H9 (cell line): ENCODE data around the gene ODC1. TPM values are rescaled to one million over a fixed set of nuclear protein-coding genes. Genes with fewer than 3 reads are reported as not detected.

ENCODE experiments used
- DNase-seq: peaks from one replicate; pipeline ENCODE4 v3.0.0-alpha.2; 2017
- H2AFZ ChIP-seq: one replicate; pipeline ENCODE4 v1.6.1; 2013; ENCODE audit warnings: mild to moderate bottlenecking, low read length, control low read depth, moderate library complexity
- H2AK5ac ChIP-seq: 2 replicates; pipeline ENCODE4 v1.6.1; 2013; ENCODE audit warnings: low read length, control low read depth, mixed read lengths; ENCODE audit not compliant: insufficient read length
- H2BK120ac ChIP-seq: one replicate; pipeline ENCODE4 v1.6.1; 2013; ENCODE audit warnings: low read depth, mild to moderate bottlenecking, low read length, control low read depth, inconsistent platforms; ENCODE audit not compliant: poor library complexity, severe bottlenecking
- H2BK12ac ChIP-seq: 2 replicates; pipeline ENCODE4 v1.6.1; 2013; ENCODE audit warnings: low read length, control low read depth, mixed read lengths, low read depth; ENCODE audit not compliant: insufficient read length
- H2BK15ac ChIP-seq: 2 replicates; pipeline ENCODE4 v1.6.1; 2013; ENCODE audit warnings: low read depth, low read length, control low read depth
- H2BK20ac ChIP-seq: one replicate; pipeline ENCODE4 v1.6.1; 2013; ENCODE audit warnings: low read depth, mild to moderate bottlenecking, low read length, control low read depth, inconsistent platforms; ENCODE audit not compliant: poor library complexity, severe bottlenecking
- H2BK5ac ChIP-seq: 2 replicates; pipeline ENCODE4 v1.6.1; 2013; ENCODE audit warnings: low read length, control low read depth, mixed read lengths; ENCODE audit not compliant: insufficient read length
- H3K14ac ChIP-seq: 2 replicates; pipeline ENCODE4 v1.6.1; 2013; ENCODE audit warnings: low read length, control low read depth; ENCODE audit not compliant: insufficient read depth
- H3K18ac ChIP-seq: 2 replicates; pipeline ENCODE4 v1.6.1; 2013; ENCODE audit warnings: low read depth, mild to moderate bottlenecking, mixed read lengths, low read length, control low read depth; ENCODE audit not compliant: insufficient read length
- H3K23ac ChIP-seq: 2 replicates; pipeline ENCODE4 v1.6.1; 2013; ENCODE audit warnings: low read length, control low read depth, mixed read lengths, low read depth; ENCODE audit not compliant: insufficient read length
- H3K23me2 ChIP-seq: 2 replicates; pipeline ENCODE4 v1.6.1; 2013; ENCODE audit warnings: low read depth, mild to moderate bottlenecking, mixed read lengths, low read length, control low read depth; ENCODE audit not compliant: insufficient read length, poor library complexity, severe bottlenecking
- H3K27ac ChIP-seq: 2 replicates; pipeline ENCODE4 v1.5.1; 2013; ENCODE audit warnings: low read length, control low read depth, mixed read lengths, low read depth; ENCODE audit not compliant: insufficient read length
- H3K27me3 ChIP-seq: 2 replicates; pipeline ENCODE4 v1.6.1; 2013; ENCODE audit warnings: low read length, control low read depth, inconsistent platforms; ENCODE audit not compliant: insufficient read depth
- H3K4ac ChIP-seq: 2 replicates; pipeline ENCODE4 v1.6.1; 2013; ENCODE audit warnings: low read depth, mild to moderate bottlenecking, control low read depth, inconsistent platforms, low read length, moderate library complexity
- H3K4me1 ChIP-seq: 2 replicates; pipeline ENCODE4 v1.6.1; 2013; ENCODE audit warnings: low read length, control low read depth, inconsistent platforms; ENCODE audit not compliant: insufficient read depth
- H3K4me2 ChIP-seq: 2 replicates; pipeline ENCODE4 v1.6.1; 2013; ENCODE audit warnings: low read length, control low read depth, mixed read lengths; ENCODE audit not compliant: insufficient read length, insufficient read depth
- H3K56ac ChIP-seq: 2 replicates; pipeline ENCODE4 v1.6.1; 2013; ENCODE audit warnings: low read depth, mild to moderate bottlenecking, mixed read lengths, low read length, control low read depth; ENCODE audit not compliant: insufficient read length
- H3K79me1 ChIP-seq: 2 replicates; pipeline ENCODE4 v1.6.1; 2013; ENCODE audit warnings: low read depth, mild to moderate bottlenecking, moderate library complexity, low read length, control low read depth, inconsistent platforms; ENCODE audit not compliant: insufficient read depth, poor library complexity, severe bottlenecking
- H3K79me2 ChIP-seq: 2 replicates; pipeline ENCODE4 v1.6.1; 2013; ENCODE audit warnings: low read length, control low read depth, inconsistent platforms; ENCODE audit not compliant: insufficient read depth
- H3K9ac ChIP-seq: 2 replicates; pipeline ENCODE4 v1.6.1; 2013; ENCODE audit warnings: low read length, control low read depth, mixed read lengths; ENCODE audit not compliant: insufficient read length; ENCODE audit errors: extremely low read depth
- H3K9me3 ChIP-seq: one replicate; pipeline ENCODE4 v1.6.1; 2013; ENCODE audit warnings: low read depth, low read length, inconsistent platforms; ENCODE audit not compliant: control insufficient read depth
- H3T11ph ChIP-seq: one replicate; pipeline ENCODE4 v1.6.1; 2013; ENCODE audit warnings: mild to moderate bottlenecking, low read length, control low read depth, inconsistent platforms
- H4K20me1 ChIP-seq: one replicate; pipeline ENCODE4 v1.6.1; 2013; ENCODE audit not compliant: control insufficient read depth, insufficient read length, insufficient read depth
- H4K5ac ChIP-seq: 2 replicates; pipeline ENCODE4 v1.6.1; 2013; ENCODE audit warnings: low read depth, mild to moderate bottlenecking, mixed read lengths, low read length, control low read depth; ENCODE audit not compliant: insufficient read length
- H4K8ac ChIP-seq: replicated peaks from 2 replicates; pipeline ENCODE4 v1.6.1; 2013; ENCODE audit warnings: low read length, control low read depth, mixed read lengths, low read depth; ENCODE audit not compliant: insufficient read length
- H4K91ac ChIP-seq: 2 replicates; pipeline ENCODE4 v1.6.1; 2013; ENCODE audit warnings: low read depth, mild to moderate bottlenecking, moderate library complexity, mixed read lengths, low read length, control low read depth; ENCODE audit not compliant: insufficient read length
- H3K27ac Mint-ChIP-seq, 3 experiments: 2 replicates in 2 of 3; 3 replicates in 1 of 3; pipeline ENCODE4 v1.8.0; 2020 to 2021; ENCODE audit warnings: mixed read lengths in 3 of 3, mild to moderate bottlenecking in 1 of 3, moderate library complexity in 1 of 3
- H3K27me3 Mint-ChIP-seq: 2 replicates; pipeline ENCODE4 v1.8.0; 2021; ENCODE audit warnings: low read depth, mild to moderate bottlenecking, moderate library complexity, mixed read lengths
- H3K36me3 Mint-ChIP-seq, 3 experiments: 2 replicates in 2 of 3; 3 replicates in 1 of 3; pipeline ENCODE4 v1.8.0; 2020 to 2021; ENCODE audit warnings: low read depth in 3 of 3, mixed read lengths in 3 of 3; ENCODE audit not compliant: insufficient read depth in 1 of 3
- H3K4me1 Mint-ChIP-seq, 2 experiments: 2 replicates each; pipeline ENCODE4 v1.8.0; 2020; ENCODE audit warnings: mixed read lengths in 2 of 2
- H3K4me3 Mint-ChIP-seq, 2 experiments: 2 replicates in 1 of 2; 3 replicates in 1 of 2; pipeline ENCODE4 v1.8.0; 2020 to 2021; ENCODE audit warnings: mild to moderate bottlenecking in 2 of 2, mixed read lengths in 2 of 2, moderate library complexity in 1 of 2
- H3K9me3 Mint-ChIP-seq, 2 experiments: 2 replicates in 1 of 2; 3 replicates in 1 of 2; pipeline ENCODE4 v1.8.0; 2020; ENCODE audit warnings: mild to moderate bottlenecking in 2 of 2, mixed read lengths in 2 of 2, moderate library complexity in 1 of 2
- CTCF ChIP-seq: fragments of 200-600 bp; sonication (generic); conservative IDR thresholded peaks from 3 replicates; pipeline ENCODE4 v1.8.0; 2021; ENCODE audit warnings: antibody characterized with exemption, mild to moderate bottlenecking
- WGBS: extraction: QIAGEN DNeasy Blood & Tissue Kit; methylation state at CpG from one replicate; pipeline ENCODE4 v1.1.7; 2013; ENCODE audit warnings: missing lambda C conversion rate, low lambda C conversion rate, mixed read lengths; ENCODE audit not compliant: insufficient read length; ENCODE audit errors: extremely low coverage; 5-methylcytosine and 5-hydroxymethylcytosine counted together
- total RNA-seq: library from RNA; stranded (reverse); gene quantifications from 2 replicates; pipeline ENCODE4 v1.2.1, GENCODE V29; 2021

ODC1 gene
- total RNA-seq, 1 experiment from 2014 or later: 48.3 TPM

- H3K18ac ChIP-seq: no peak overlapping the region
- Mint-ChIP-seq H3K27ac (no peak overlapping the region), H3K9me3 (no peaks in the 10 kb centered on the region), H3K4me1 (peaks cover 7 to 10% of the 10 kb centered on the region in 2 experiments), H3K27me3 (peaks cover 21% of the 10 kb centered on the region), H3K4me3 (no peak overlapping the region), H3K36me3 (no peaks in the 10 kb centered on the region)
- H2BK20ac ChIP-seq: no peak overlapping the region
- no peak overlapping the region for H2BK12ac ChIP-seq
- no peak overlapping the region for H4K5ac ChIP-seq
- H2AK5ac ChIP-seq: no peak overlapping the region
- H4K20me1 ChIP-seq: no peaks in the 10 kb centered on the region
- no peak overlapping the region for H3K4ac ChIP-seq
- H3K14ac ChIP-seq: no peak overlapping the region
- no peak overlapping the region for H3K27ac ChIP-seq
- no peaks in the 10 kb centered on the region for H3K23me2 ChIP-seq
- H3K79me1 ChIP-seq: no peaks in the 10 kb centered on the region
- no peaks in the 10 kb centered on the region for H3K27me3 ChIP-seq
- no peak overlapping the region for H3K9ac ChIP-seq
- no peak overlapping the region for H2BK15ac ChIP-seq
- H2BK5ac ChIP-seq: no peak overlapping the region
- no peak overlapping the region for H4K8ac ChIP-seq
- DNase-seq: no peak
- H3K23ac ChIP-seq: no peak overlapping the region
- H3K4me1 ChIP-seq: no peaks in the 10 kb centered on the region
- no peak overlapping the region for H2AFZ ChIP-seq
- no peak overlapping the region for H4K91ac ChIP-seq
- H2BK120ac ChIP-seq: no peak overlapping the region
- no CpG with 5 or more reads among the region's 7 CpGs for WGBS
- no peaks in the 10 kb centered on the region for H3K79me2 ChIP-seq
- no peak for TF ChIP-seq CTCF
- no peak overlapping the region for H3K4me2 ChIP-seq
- H3K9me3 ChIP-seq: no peaks in the 10 kb centered on the region
- H3T11ph ChIP-seq: no peak overlapping the region
- H3K56ac ChIP-seq: no peak overlapping the region
These were observed 34.8 kb upstream of the ODC1 start for GRCh38 chr2:10482913-10483312.
